Measurements from ENCODE around the gene CHTF8.
"Not testable (repeated sequence)": the region's sequence is repeated elsewhere in the genome, so short reads cannot be mapped to it uniquely, and the experiment has no call there.

The CHTF8 gene

GRCh38 chr16:69132424-69133252 is at the start of gene CHTF8, which contains the start of gene UTP4:
CHTF8 (minus strand) TSS chr16:69132588; CDS start chr16:69121458, 11,130 bp downstream.
UTP4 (plus strand) TSS chr16:69132649; CDS start chr16:69133460, 811 bp downstream.
- peak; percentile 92 for DNase-seq

- no peak for DNase-seq
Measured at GRCh38 chr16:69180011-69180338, 47.6 kb upstream of the CHTF8 start.

GRCh38 chr16:69179328-69180010 is 47.1 kb upstream of the CHTF8 start:
- DNase-seq, result peak; percentile 73

GRCh38 chr16:69176033-69176800 is 43.8 kb upstream of the CHTF8 start:
- peak; percentile 30 for DNase-seq

- DNase-seq, result peak; percentile 39
Measured at GRCh38 chr16:69171325-69172084, 39.1 kb upstream of the CHTF8 start.

GRCh38 chr16:69169607-69170352 is 37.4 kb upstream of the CHTF8 start:
- no peak for DNase-seq

GRCh38 chr16:69169051-69169450 is 36.7 kb upstream of the CHTF8 start:
- no peak for DNase-seq

- DNase-seq, result no peak
Measured at GRCh38 chr16:69166946-69167930, 34.9 kb upstream of the CHTF8 start.

- DNase-seq, result no peak
Measured at GRCh38 chr16:69166221-69166833, 33.9 kb upstream of the CHTF8 start.

GRCh38 chr16:69165584-69165983 is 33.2 kb upstream of the CHTF8 start:
- no peak for DNase-seq

GRCh38 chr16:69160192-69160591 is 27.8 kb upstream of the CHTF8 start:
- no peak for DNase-seq

- no peak for DNase-seq
Measured at GRCh38 chr16:69157196-69157595, 24.8 kb upstream of the CHTF8 start.

- peak; percentile 65 for DNase-seq
Measured at GRCh38 chr16:69150146-69150865, 17.9 kb upstream of the CHTF8 start.

GRCh38 chr16:69149621-69150020 is 17.2 kb upstream of the CHTF8 start:
- not testable (repeated sequence) for DNase-seq

- DNase-seq, result no peak
Measured at GRCh38 chr16:69145658-69146057, 13.3 kb upstream of the CHTF8 start.

- DNase-seq, result no peak
Measured at GRCh38 chr16:69143116-69143515, 10.7 kb upstream of the CHTF8 start.

GRCh38 chr16:69141936-69142335 is 9.5 kb upstream of the CHTF8 start:
- no peak for DNase-seq

GRCh38 chr16:69141014-69141413 is 8.6 kb upstream of the CHTF8 start:
- DNase-seq, result no peak

GRCh38 chr16:69139464-69139863 is 7.1 kb upstream of the CHTF8 start:
- not testable (repeated sequence) for DNase-seq
